Transverse colon (tissue), 4 donors: ENCODE measurements around the gene NT5DC3.

Experiments
- EP300 ChIP-seq: sonication (generic); formaldehyde crosslinking; IDR thresholded peaks from one replicate; pipeline ENCODE4 v1.6.1; 2017; ENCODE audit warnings: antibody characterized with exemption, low read depth
- POLR2A ChIP-seq: fragments of 450-650 bp; IDR thresholded peaks from one replicate; pipeline ENCODE4 v1.6.1; 2016; ENCODE audit warnings: antibody characterized with exemption, mild to moderate bottlenecking, moderate library complexity
- POLR2AphosphoS5 ChIP-seq, 3 donors: sonication (generic); formaldehyde crosslinking; IDR thresholded peaks; one replicate each; pipeline ENCODE4 v1.6.1; 2016; ENCODE audit warnings: antibody characterized with exemption in 3 of 3
- TF ChIP-seq, protein P1 (sequence below), 5 experiments: fragments of 200-600 bp in 3 of 5; fragments of 450-650 bp in 2 of 5; sonication (generic) in 3 of 5; IDR thresholded peaks; 1 replicate in 2 of 5; 2 replicates in 3 of 5; pipeline ENCODE4 v1.5.1; 2016 to 2017; ENCODE audit warnings: antibody characterized with exemption in 5 of 5, inconsistent platforms in 3 of 5, mild to moderate bottlenecking in 2 of 5, moderate library complexity in 1 of 5

- TF ChIP-seq, protein P1, sequence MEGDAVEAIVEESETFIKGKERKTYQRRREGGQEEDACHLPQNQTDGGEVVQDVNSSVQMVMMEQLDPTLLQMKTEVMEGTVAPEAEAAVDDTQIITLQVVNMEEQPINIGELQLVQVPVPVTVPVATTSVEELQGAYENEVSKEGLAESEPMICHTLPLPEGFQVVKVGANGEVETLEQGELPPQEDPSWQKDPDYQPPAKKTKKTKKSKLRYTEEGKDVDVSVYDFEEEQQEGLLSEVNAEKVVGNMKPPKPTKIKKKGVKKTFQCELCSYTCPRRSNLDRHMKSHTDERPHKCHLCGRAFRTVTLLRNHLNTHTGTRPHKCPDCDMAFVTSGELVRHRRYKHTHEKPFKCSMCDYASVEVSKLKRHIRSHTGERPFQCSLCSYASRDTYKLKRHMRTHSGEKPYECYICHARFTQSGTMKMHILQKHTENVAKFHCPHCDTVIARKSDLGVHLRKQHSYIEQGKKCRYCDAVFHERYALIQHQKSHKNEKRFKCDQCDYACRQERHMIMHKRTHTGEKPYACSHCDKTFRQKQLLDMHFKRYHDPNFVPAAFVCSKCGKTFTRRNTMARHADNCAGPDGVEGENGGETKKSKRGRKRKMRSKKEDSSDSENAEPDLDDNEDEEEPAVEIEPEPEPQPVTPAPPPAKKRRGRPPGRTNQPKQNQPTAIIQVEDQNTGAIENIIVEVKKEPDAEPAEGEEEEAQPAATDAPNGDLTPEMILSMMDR (IDR thresholded peaks at IDR 0.05) = no peak
- TF ChIP-seq POLR2AphosphoS5 (IDR thresholded peaks at IDR 0.05) = peak in 1 of 3 donors; percentile 19
- no peak for TF ChIP-seq POLR2A
- no peak for TF ChIP-seq EP300
Measured at GRCh38 chr12:103830730-103831320, 10.2 kb downstream of the NT5DC3 start.
